ENCODE results near the gene PIEZO2. TPM values are rescaled to one million over a fixed set of nuclear protein-coding genes. Genes with fewer than 3 reads are reported as not detected.

PIEZO2 gene
- total RNA-seq, 6 donors from 2014 or later: 6.5 to 37.7 (median 7.8) TPM

- Histone ChIP-seq H3K27ac (no peak overlapping the region), H3K36me3 (no peaks in the 10 kb centered on the region), H3K4me1 (no peaks in the 10 kb centered on the region), H3K9me3 (no peaks in the 10 kb centered on the region), H3K4me3 (no peak overlapping the region), H3K27me3 (no peaks in the 10 kb centered on the region)
- TF ChIP-seq EP300 (IDR thresholded peaks at IDR 0.05) (no peak), POLR2AphosphoS5 (IDR thresholded peaks at IDR 0.05) (no peak), POLR2A (IDR thresholded peaks at IDR 0.05) (no peak)
- TF ChIP-seq, protein P1, sequence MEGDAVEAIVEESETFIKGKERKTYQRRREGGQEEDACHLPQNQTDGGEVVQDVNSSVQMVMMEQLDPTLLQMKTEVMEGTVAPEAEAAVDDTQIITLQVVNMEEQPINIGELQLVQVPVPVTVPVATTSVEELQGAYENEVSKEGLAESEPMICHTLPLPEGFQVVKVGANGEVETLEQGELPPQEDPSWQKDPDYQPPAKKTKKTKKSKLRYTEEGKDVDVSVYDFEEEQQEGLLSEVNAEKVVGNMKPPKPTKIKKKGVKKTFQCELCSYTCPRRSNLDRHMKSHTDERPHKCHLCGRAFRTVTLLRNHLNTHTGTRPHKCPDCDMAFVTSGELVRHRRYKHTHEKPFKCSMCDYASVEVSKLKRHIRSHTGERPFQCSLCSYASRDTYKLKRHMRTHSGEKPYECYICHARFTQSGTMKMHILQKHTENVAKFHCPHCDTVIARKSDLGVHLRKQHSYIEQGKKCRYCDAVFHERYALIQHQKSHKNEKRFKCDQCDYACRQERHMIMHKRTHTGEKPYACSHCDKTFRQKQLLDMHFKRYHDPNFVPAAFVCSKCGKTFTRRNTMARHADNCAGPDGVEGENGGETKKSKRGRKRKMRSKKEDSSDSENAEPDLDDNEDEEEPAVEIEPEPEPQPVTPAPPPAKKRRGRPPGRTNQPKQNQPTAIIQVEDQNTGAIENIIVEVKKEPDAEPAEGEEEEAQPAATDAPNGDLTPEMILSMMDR (IDR thresholded peaks at IDR 0.05): no peak
- ATAC-seq (ENCODE audit: low FRiP score in 2 of 2) (no peak), DNase-seq (no peak)
- WGBS, 2 donors: 90 to 98% methylated on average over 5 of the region's 5 CpGs
These were observed 388.4 kb downstream of the PIEZO2 start for GRCh38 chr18:10760986-10761385.

DNA sequence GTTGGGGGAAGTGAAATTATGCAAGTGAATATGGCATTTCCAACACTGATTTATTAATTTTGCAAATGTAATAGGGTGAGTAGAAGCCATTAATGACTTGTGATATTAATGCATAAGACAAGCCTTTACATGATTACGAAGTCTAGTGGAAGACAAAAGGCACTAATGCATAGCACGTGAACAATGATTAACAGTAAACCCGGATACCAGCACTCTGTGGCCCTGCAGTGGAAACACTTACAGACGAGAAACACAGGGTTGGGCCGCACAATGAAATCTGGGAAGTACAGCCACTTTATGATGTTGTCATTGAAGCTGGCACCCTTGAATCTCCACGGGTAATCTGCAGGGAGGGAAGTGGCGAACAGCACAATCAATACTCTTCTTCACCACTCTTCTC, 390.1 kb downstream of the PIEZO2 start:
- TF ChIP-seq POLR2AphosphoS5 (IDR thresholded peaks at IDR 0.05): no peak
- no peak for TF ChIP-seq POLR2A (IDR thresholded peaks at IDR 0.05)
- TF ChIP-seq, protein P1 (IDR thresholded peaks at IDR 0.05): no peak
- no peak for TF ChIP-seq EP300 (IDR thresholded peaks at IDR 0.05)
- Histone ChIP-seq H3K4me3 (no peak overlapping the region), H3K27me3 (no peaks in the 10 kb centered on the region), H3K36me3 (no peaks in the 10 kb centered on the region), H3K9me3 (no peaks in the 10 kb centered on the region), H3K4me1 (no peaks in the 10 kb centered on the region), H3K27ac (no peak overlapping the region)
- 76 to 78% methylated on average over 7 of the region's 7 CpGs for WGBS, 2 donors
- no peak for DNase-seq
- no peak for ATAC-seq (ENCODE audit: low FRiP score in 2 of 2)

- ATAC-seq (ENCODE audit: low FRiP score in 2 of 2) (no peak), DNase-seq (no peak)
- H3K4me1 ChIP-seq: no peaks in the 10 kb centered on the region
- no peaks in the 10 kb centered on the region for H3K9me3 ChIP-seq
- H3K4me3 ChIP-seq: no peak overlapping the region
- no peaks in the 10 kb centered on the region for H3K27me3 ChIP-seq
- TF ChIP-seq, protein P1 (IDR thresholded peaks at IDR 0.05): no peak
- TF ChIP-seq POLR2A (IDR thresholded peaks at IDR 0.05) (no peak), EP300 (IDR thresholded peaks at IDR 0.05) (no peak), POLR2AphosphoS5 (IDR thresholded peaks at IDR 0.05) (no peak)
- H3K27ac ChIP-seq: no peak overlapping the region
- WGBS, 2 donors: 91% methylated on average over 6 of the region's 6 CpGs
- H3K36me3 ChIP-seq: no peaks in the 10 kb centered on the region
These were observed 391.4 kb downstream of the PIEZO2 start for GRCh38 chr18:10757946-10758345.

- no peaks in the 10 kb centered on the region for H3K36me3 ChIP-seq
- TF ChIP-seq EP300 (IDR thresholded peaks at IDR 0.05) (no peak), POLR2AphosphoS5 (IDR thresholded peaks at IDR 0.05) (no peak), POLR2A (IDR thresholded peaks at IDR 0.05) (no peak)
- TF ChIP-seq, protein P1 (IDR thresholded peaks at IDR 0.05): no peak
These were observed 392.0 kb downstream of the PIEZO2 start for GRCh38 chr18:10757349-10757748.

DNA sequence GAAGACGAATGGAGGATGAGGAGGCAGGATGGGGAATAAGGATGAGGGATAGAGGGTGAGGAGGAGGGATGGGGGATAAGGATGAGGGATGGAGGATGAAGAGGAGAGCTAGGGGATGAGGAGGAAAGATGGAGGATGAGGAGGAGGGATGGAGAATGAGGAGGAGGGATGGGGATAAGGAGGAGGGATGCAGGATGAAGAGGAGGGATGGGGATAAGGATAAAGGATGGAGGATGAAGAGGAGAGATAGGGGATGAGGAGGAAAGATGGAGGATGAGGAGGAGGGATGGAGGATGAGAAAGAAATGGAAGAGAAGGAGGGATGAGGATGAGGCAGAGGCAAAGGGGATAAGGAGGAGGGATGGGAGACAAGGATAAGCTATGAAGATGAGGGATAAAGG, 393.5 kb downstream of the PIEZO2 start:
- DNase-seq: no peak
- H3K4me1 ChIP-seq: no peaks in the 10 kb centered on the region
- WGBS, 2 donors: 76 to 90% methylated on average over 1 of the region's 1 CpG
- ATAC-seq (ENCODE audit: low FRiP score in 2 of 2): no peak
- H3K36me3 ChIP-seq: no peaks in the 10 kb centered on the region
- no peak for TF ChIP-seq POLR2AphosphoS5 (IDR thresholded peaks at IDR 0.05)
- no peak for TF ChIP-seq POLR2A (IDR thresholded peaks at IDR 0.05)
- TF ChIP-seq EP300 (IDR thresholded peaks at IDR 0.05): no peak
- TF ChIP-seq, protein P1 (IDR thresholded peaks at IDR 0.05): no peak
- H3K9me3 ChIP-seq: no peaks in the 10 kb centered on the region
- no peaks in the 10 kb centered on the region for H3K27me3 ChIP-seq
- H3K27ac ChIP-seq: no peak overlapping the region
- H3K4me3 ChIP-seq: no peak overlapping the region

More at GRCh38 chr18:10757349-10757748, 392.0 kb downstream of the PIEZO2 start:
- Histone ChIP-seq H3K4me1 (no peaks in the 10 kb centered on the region), H3K27ac (no peak overlapping the region), H3K4me3 (no peak overlapping the region), H3K9me3 (no peaks in the 10 kb centered on the region), H3K27me3 (no peaks in the 10 kb centered on the region)
- no peak for ATAC-seq (ENCODE audit: low FRiP score in 2 of 2)
- DNase-seq: no peak

Data from upper lobe of left lung (tissue), 6 donors.